HCT116 (cell line): ENCODE measurements around the gene HPD. TPM values are rescaled to one million over a fixed set of nuclear protein-coding genes. Genes with fewer than 3 reads are reported as not detected.

Experiments used
- ATAC-seq: fragments of 200-7000 bp; cut with Tn5 transposase; 2 replicates; pipeline ENCODE4 v1.9.1; 2020; ENCODE audit warnings: mild to moderate bottlenecking, moderate library complexity
- BruUV-seq: library from RNA; stranded (reverse); fragments of 400-500 nt; replicated peaks from 2 replicates; lab custom pipeline; 2021; lab: Mats Ljungman, UMichigan
- CTCF ChIA-PET: fragments of 300-600 bp; sonication (Branson Sonifier 250); formaldehyde crosslinking; loops from one replicate; lab custom pipeline; 2021; ENCODE audit warnings: antibody characterized with exemption; lab: Charles Lee
- POLR2A ChIA-PET: fragments of 300-600, 350-600 bp; sonication (Branson Sonifier 250); formaldehyde crosslinking; loops from one replicate; lab custom pipeline; 2021; ENCODE audit warnings: antibody characterized with exemption; lab: Charles Lee
- RAD21 ChIA-PET, 2 experiments: fragments of 300-600 bp; sonication (Branson Sonifier 250); formaldehyde crosslinking; loops; one replicate each; lab custom pipeline; 2023; ENCODE audit warnings: low total read pairs in 2 of 2; ENCODE audit not compliant: uncharacterized antibody in 2 of 2, unreplicated experiment in 2 of 2, low non-redundant PET in 1 of 2; lab: Charles Lee
- DNase-seq: peaks from one replicate; pipeline ENCODE4 v3.0.0-alpha.2; 2010; ENCODE audit warnings: low read depth, low spot score
- H2AFZ ChIP-seq: fragments of 200-600 bp; shearing (Covaris generic), sonication (generic); 2 replicates; pipeline ENCODE4 v1.6.1; 2017; ENCODE audit warnings: low read depth, mixed run types, mixed read lengths, antibody characterized with exemption, low read length; ENCODE audit not compliant: poor library complexity, severe bottlenecking
- H3K27ac ChIP-seq: 2 replicates; pipeline ENCODE4 v1.5.1; 2012; ENCODE audit warnings: low read depth, low read length
- H3K27me3 ChIP-seq: fragments of 200-600 bp; sonication (generic); 2 replicates; pipeline ENCODE4 v1.6.1; 2016; ENCODE audit warnings: mixed run types, low read length, mixed read lengths; ENCODE audit not compliant: insufficient read depth
- H3K36me3 ChIP-seq, 2 experiments: fragments of 200-500 bp in 1 of 2; fragments of 200-600 bp in 1 of 2; sonication (Bioruptor generic) in 1 of 2; sonication (generic) in 1 of 2; 2 replicates each; pipeline versions ENCODE4 v1.5.1 to v1.6.1; 2014 to 2016; ENCODE audit warnings: low read length in 2 of 2, inconsistent platforms in 1 of 2, mixed read lengths in 1 of 2, mixed run types in 1 of 2; ENCODE audit not compliant: insufficient read depth in 2 of 2, control insufficient read depth in 1 of 2
- H3K4me1 ChIP-seq, 2 experiments: fragments of 200-600 bp in 1 of 2; sonication (generic) in 1 of 2; 2 replicates each; pipeline versions ENCODE4 v1.5.1 to v1.6.1; 2012 to 2017; ENCODE audit warnings: low read length in 2 of 2, inconsistent platforms in 1 of 2, mild to moderate bottlenecking in 1 of 2, mixed read lengths in 1 of 2, mixed run types in 1 of 2, moderate library complexity in 1 of 2; ENCODE audit not compliant: insufficient read depth in 2 of 2, control insufficient read depth in 1 of 2
- H3K4me2 ChIP-seq: fragments of 200-600 bp; sonication (generic); 2 replicates; pipeline ENCODE4 v1.6.1; 2017; ENCODE audit warnings: mixed run types, low read length, mixed read lengths
- H3K4me3 ChIP-seq, 2 experiments: fragments of 200-600 bp in 1 of 2; sonication (generic) in 1 of 2; replicated peaks in 1 of 2; 2 replicates each; pipeline ENCODE4 v1.5.1; 2011 to 2016; ENCODE audit warnings: low read length in 2 of 2, control low read depth in 1 of 2, low read depth in 1 of 2, mild to moderate bottlenecking in 1 of 2, mixed read lengths in 1 of 2, mixed run types in 1 of 2
- H3K79me2 ChIP-seq: fragments of 200-600 bp; sonication (generic); 2 replicates; pipeline ENCODE4 v1.6.1; 2017; ENCODE audit warnings: mild to moderate bottlenecking, mixed run types, low read length, moderate library complexity, mixed read lengths; ENCODE audit not compliant: insufficient read depth
- H3K9ac ChIP-seq: fragments of 200-600 bp; sonication (generic); 2 replicates; pipeline ENCODE4 v1.6.1; 2016; ENCODE audit warnings: low read length, mixed read lengths
- H3K9me2 ChIP-seq: fragments of 200-600 bp; sonication (generic), shearing (Covaris generic); 2 replicates; pipeline ENCODE4 v1.6.1; 2017; ENCODE audit warnings: mixed run types, mild to moderate bottlenecking, moderate library complexity; ENCODE audit not compliant: insufficient read depth
- H3K9me3 ChIP-seq, 2 experiments: fragments of 200-500 bp in 1 of 2; fragments of 200-600 bp in 1 of 2; sonication (Bioruptor generic) in 1 of 2; sonication (generic) in 1 of 2; 2 replicates each; pipeline ENCODE4 v1.6.1; 2014 to 2017; ENCODE audit warnings: low read length in 2 of 2, mixed read lengths in 2 of 2, inconsistent platforms in 1 of 2, low read depth in 1 of 2, mild to moderate bottlenecking in 1 of 2, mixed run types in 1 of 2, moderate library complexity in 1 of 2; ENCODE audit not compliant: control insufficient read depth in 1 of 2, insufficient read depth in 1 of 2
- H4K20me1 ChIP-seq: fragments of 200-600 bp; sonication (generic), shearing (Covaris generic); 2 replicates; pipeline ENCODE4 v1.6.1; 2017; ENCODE audit warnings: mixed run types, mild to moderate bottlenecking, moderate library complexity; ENCODE audit not compliant: insufficient read depth
- CBX3 ChIP-seq: IDR thresholded peaks from 2 replicates; pipeline ENCODE4 v1.6.1; 2012; ENCODE audit warnings: low read depth
- ELF1 ChIP-seq: IDR thresholded peaks from 2 replicates; pipeline ENCODE4 v1.6.1; 2012; ENCODE audit warnings: low read depth, borderline replicate concordance
- JUND ChIP-seq: IDR thresholded peaks from 2 replicates; pipeline ENCODE4 v1.6.1; 2012
- POLR2A ChIP-seq: IDR thresholded peaks from 2 replicates; pipeline ENCODE4 v1.7.0; 2011; ENCODE audit warnings: borderline replicate concordance; ENCODE audit not compliant: insufficient read depth, insufficient read length; ENCODE audit errors: extremely low read depth
- SIN3A ChIP-seq: IDR thresholded peaks from 2 replicates; pipeline ENCODE4 v1.6.1; 2012; ENCODE audit warnings: low read depth
- TCF7L2 ChIP-seq: IDR thresholded peaks from 2 replicates; pipeline ENCODE4 v1.7.0; 2011; ENCODE audit warnings: borderline replicate concordance, inconsistent platforms; ENCODE audit not compliant: insufficient read depth, insufficient read length; ENCODE audit errors: extremely low read depth
- YY1 ChIP-seq: IDR thresholded peaks from 2 replicates; pipeline ENCODE4 v1.6.1; 2011; ENCODE audit warnings: low read length, low read depth, moderate library complexity, mild to moderate bottlenecking; ENCODE audit not compliant: insufficient replicate concordance; ENCODE audit errors: extremely low read depth
- ZFX ChIP-seq: fragments of 450-650 bp; IDR thresholded peaks from 2 replicates; pipeline ENCODE4 v1.6.1; 2017
- intact Hi-C: fragments of 100-400 bp; cut with micrococcal nuclease; formaldehyde crosslinking; loops from 2 replicates; pipeline ENCODE4 v1.10.0; 2022
- total RNA-seq: library from RNA; stranded (reverse); gene quantifications from one replicate; pipeline ENCODE4 v1.2.1, GENCODE V29; 2021; ENCODE audit not compliant: unreplicated experiment
- TF ChIP-seq, protein P1 (sequence below), 3 experiments: fragments of 200-600 bp in 1 of 3; sonication (generic) in 1 of 3; IDR thresholded peaks in 2 of 3; conservative IDR thresholded peaks in 1 of 3; 2 replicates each; pipeline ENCODE4 v1.5.1; 2012 to 2017; ENCODE audit warnings: low read depth in 2 of 3, low read length in 2 of 3, antibody characterized with exemption in 1 of 3, borderline replicate concordance in 1 of 3, control low read depth in 1 of 3, mild to moderate bottlenecking in 1 of 3, mixed read lengths in 1 of 3, mixed run types in 1 of 3, moderate library complexity in 1 of 3; ENCODE audit not compliant: insufficient read depth in 1 of 3

The HPD gene
- total RNA-seq, 1 experiment from 2014 or later: 1.1 TPM

DNA sequence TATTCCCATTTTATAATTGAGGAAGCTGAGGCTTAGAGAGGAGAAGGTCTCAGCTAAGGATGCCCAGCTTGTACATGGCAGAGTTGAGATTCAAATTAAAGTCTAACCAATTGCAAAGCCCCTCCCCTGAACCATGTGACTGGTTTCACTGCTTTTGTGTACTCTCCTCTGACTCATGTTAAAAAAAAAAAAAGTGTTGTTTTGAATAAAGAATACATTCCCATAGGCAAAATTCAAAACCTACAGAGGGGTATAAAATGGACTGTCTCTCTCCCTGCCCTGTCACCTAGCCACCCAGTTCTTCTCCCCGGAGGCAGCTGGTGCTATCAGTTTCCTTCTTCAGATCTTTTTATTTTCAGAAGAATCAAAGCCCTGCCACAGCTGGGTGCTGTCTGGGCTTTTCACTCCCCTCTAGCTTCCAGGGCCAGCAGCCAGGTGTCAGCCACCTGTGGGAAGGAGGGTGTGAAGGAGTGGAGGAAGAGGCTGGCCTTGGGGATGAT, 35.4 kb upstream of the HPD start:
- Histone ChIP-seq H2AFZ (no peak overlapping the region), H3K9me3 (no peaks in the 10 kb centered on the region), H3K9ac (peak overlapping the region; percentile 7; the same call in 1 of the 2 replicates), H3K27me3 (no peaks in the 10 kb centered on the region), H3K36me3 (peaks cover 5 to 15% of the 10 kb centered on the region in 2 experiments; a peak in 3 of 4 replicates), H3K79me2 (peaks cover 58% of the 10 kb centered on the region), H3K4me3 (no peak overlapping the region), H3K4me2 (peak overlapping the region; percentile 39; the same call in 1 of the 2 replicates), H3K9me2 (no peaks in the 10 kb centered on the region), H3K4me1 (peaks cover 15 to 28% of the 10 kb centered on the region in 2 experiments; a peak in 3 of 4 replicates), H3K27ac (peak overlapping the region; percentile 33; the same call in 1 of the 2 replicates), H4K20me1 (no peaks in the 10 kb centered on the region)
- ChIA-PET POLR2A (no interaction called here), RAD21 (no interaction called here), CTCF (interaction anchor here (1.1 to 4.3 kb wide), 4 partner anchors 25 to 99 kb away, joined by 3 to 25 read pairs (median 4); partner anchors contain the start of genes CFAP251 and RHOF)
- DNase-seq (no peak), ATAC-seq (peak; percentile 31)
- intact Hi-C loops: no loop called here
- no TSS peak for BruUV-seq
- TF ChIP-seq YY1 (no peak), CBX3 (no peak)

DNA sequence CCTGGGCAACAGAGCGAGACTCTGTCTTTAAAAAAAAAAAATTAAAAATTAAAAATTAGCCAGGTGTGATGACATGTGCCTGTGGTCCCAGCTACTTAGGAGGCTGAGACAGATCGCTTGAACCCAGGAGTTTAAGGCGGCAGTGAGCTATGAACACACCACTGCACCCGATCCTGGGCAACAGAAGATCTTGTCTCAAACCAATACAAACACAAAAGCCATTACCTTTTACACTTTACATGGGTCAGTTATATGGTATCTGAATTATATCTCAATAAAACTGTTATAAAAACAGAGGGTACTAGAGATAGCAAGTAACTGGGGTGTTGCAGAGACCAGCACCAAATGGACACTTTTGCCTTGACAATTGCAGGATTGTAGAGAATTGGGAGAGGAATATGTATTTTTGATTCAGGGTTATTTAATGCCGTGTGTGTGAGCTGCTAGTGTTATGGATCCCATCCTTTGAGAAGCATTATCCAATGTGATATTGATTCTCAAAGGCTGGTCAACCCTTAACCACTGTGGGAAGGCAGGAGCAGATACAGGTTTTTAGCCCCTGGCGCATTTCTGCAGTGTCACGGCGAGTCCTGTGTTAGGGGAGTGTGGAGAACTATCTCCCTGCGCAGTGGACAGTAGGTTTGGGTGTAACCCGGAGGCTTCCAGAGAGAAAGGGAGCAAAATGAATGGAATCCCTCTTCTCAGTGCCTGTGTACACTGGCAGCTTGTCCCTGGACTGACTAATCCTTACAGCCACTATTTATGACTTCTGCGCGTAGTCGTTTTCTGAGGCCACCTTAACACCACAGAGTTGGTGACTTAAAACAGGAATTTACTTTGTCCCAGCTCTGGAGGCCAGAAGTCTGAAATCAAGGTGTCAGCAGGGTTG, 34.3 kb upstream of the HPD start:
- intact Hi-C loops: no loop called here
- peaks cover 62% of the 10 kb centered on the region for H3K79me2 ChIP-seq
- peak overlapping the region; percentile 7; the same call in 1 of the 2 replicates for H3K9ac ChIP-seq
- H3K27me3 ChIP-seq: no peaks in the 10 kb centered on the region
- H3K9me3 ChIP-seq: no peaks in the 10 kb centered on the region
- ChIA-PET RAD21 (interaction anchor here in 1 of 2 experiments (0.6 kb wide), 1 partner anchor 97 kb away, joined by 14 read pairs; no protein-coding TSS in a partner anchor), CTCF (interaction anchor here (0.6 to 4.3 kb wide), 5 partner anchors 22 to 98 kb away, joined by 3 to 25 read pairs (median 3); partner anchors contain the start of genes CFAP251 and RHOF), POLR2A (interaction anchor here (1.1 kb wide), 1 partner anchor 99 kb away, joined by 3 read pairs; no protein-coding TSS in a partner anchor)
- no peak for ATAC-seq
- no peak overlapping the region for H3K4me3 ChIP-seq
- H2AFZ ChIP-seq: no peak overlapping the region
- DNase-seq: no peak
- no peaks in the 10 kb centered on the region for H4K20me1 ChIP-seq
- BruUV-seq: no TSS peak
- 0 out of 2 replicates have a peak overlapping the region, but pooled peaks have one; percentile 33 for H3K27ac ChIP-seq
- H3K4me1 ChIP-seq: peaks cover 15 to 32% of the 10 kb centered on the region in 2 experiments; a peak in 3 of 4 replicates
- H3K36me3 ChIP-seq: peaks cover 4 to 12% of the 10 kb centered on the region in 2 experiments; a peak in 3 of 4 replicates
- H3K9me2 ChIP-seq: no peaks in the 10 kb centered on the region
- H3K4me2 ChIP-seq: peak overlapping the region; percentile 39; the same call in 1 of the 2 replicates
- no peak for TF ChIP-seq ZFX
- TF ChIP-seq JUND: no peak
- TF ChIP-seq TCF7L2: no peak
- TF ChIP-seq, protein P1, sequence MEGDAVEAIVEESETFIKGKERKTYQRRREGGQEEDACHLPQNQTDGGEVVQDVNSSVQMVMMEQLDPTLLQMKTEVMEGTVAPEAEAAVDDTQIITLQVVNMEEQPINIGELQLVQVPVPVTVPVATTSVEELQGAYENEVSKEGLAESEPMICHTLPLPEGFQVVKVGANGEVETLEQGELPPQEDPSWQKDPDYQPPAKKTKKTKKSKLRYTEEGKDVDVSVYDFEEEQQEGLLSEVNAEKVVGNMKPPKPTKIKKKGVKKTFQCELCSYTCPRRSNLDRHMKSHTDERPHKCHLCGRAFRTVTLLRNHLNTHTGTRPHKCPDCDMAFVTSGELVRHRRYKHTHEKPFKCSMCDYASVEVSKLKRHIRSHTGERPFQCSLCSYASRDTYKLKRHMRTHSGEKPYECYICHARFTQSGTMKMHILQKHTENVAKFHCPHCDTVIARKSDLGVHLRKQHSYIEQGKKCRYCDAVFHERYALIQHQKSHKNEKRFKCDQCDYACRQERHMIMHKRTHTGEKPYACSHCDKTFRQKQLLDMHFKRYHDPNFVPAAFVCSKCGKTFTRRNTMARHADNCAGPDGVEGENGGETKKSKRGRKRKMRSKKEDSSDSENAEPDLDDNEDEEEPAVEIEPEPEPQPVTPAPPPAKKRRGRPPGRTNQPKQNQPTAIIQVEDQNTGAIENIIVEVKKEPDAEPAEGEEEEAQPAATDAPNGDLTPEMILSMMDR (IDR thresholded peaks at IDR 0.05 in 2 of 3, conservative IDR thresholded peaks at IDR 0.05 in 1 of 3; ENCODE audit: borderline replicate concordance in 1 of 3, insufficient read depth in 1 of 3, low read depth in 2 of 3, low read length in 2 of 3): no peak
- no peak for TF ChIP-seq SIN3A
- TF ChIP-seq ELF1: no peak
- no peak for TF ChIP-seq POLR2A
